Sigmoid colon (tissue), 4 donors: ENCODE data around the gene P3R3URF.

Experiments
- EP300 ChIP-seq, 4 donors: sonication (generic); formaldehyde crosslinking; IDR thresholded peaks; one replicate each; pipeline ENCODE4 v1.6.1; 2017; ENCODE audit warnings: antibody characterized with exemption in 4 of 4
- POLR2A ChIP-seq, 2 donors: fragments of 450-650 bp; IDR thresholded peaks; one replicate each; pipeline ENCODE4 v1.6.1; 2016; ENCODE audit warnings: antibody characterized with exemption in 2 of 2, mild to moderate bottlenecking in 2 of 2, moderate library complexity in 2 of 2
- POLR2AphosphoS5 ChIP-seq, 4 donors: sonication (generic); formaldehyde crosslinking; IDR thresholded peaks; one replicate each; pipeline ENCODE4 v1.6.1; 2017; ENCODE audit warnings: antibody characterized with exemption in 4 of 4

GRCh38 chr1:46133781-46134350 is 42.4 kb downstream of the P3R3URF start:
- TF ChIP-seq EP300 (IDR thresholded peaks at IDR 0.05): no peak
- TF ChIP-seq POLR2A (IDR thresholded peaks at IDR 0.05): no peak
- no peak for TF ChIP-seq POLR2AphosphoS5 (IDR thresholded peaks at IDR 0.05)
